Uterus (tissue), 2 donors: ENCODE data around the gene LBHD2.

ENCODE experiments used
- POLR2A ChIP-seq, 2 donors: fragments of 450-650 bp; IDR thresholded peaks; one replicate each; pipeline ENCODE4 v1.6.1; 2016; ENCODE audit warnings: antibody characterized with exemption in 2 of 2, mild to moderate bottlenecking in 1 of 2, moderate library complexity in 1 of 2
- TF ChIP-seq, protein P1 (sequence below), 4 experiments: fragments of 200-600 bp in 2 of 4; fragments of 450-650 bp in 2 of 4; sonication (generic) in 2 of 4; IDR thresholded peaks; one replicate each; pipeline ENCODE4 v1.5.1; 2016 to 2019; ENCODE audit warnings: antibody characterized with exemption in 4 of 4, mild to moderate bottlenecking in 2 of 4, moderate library complexity in 1 of 4

DNA sequence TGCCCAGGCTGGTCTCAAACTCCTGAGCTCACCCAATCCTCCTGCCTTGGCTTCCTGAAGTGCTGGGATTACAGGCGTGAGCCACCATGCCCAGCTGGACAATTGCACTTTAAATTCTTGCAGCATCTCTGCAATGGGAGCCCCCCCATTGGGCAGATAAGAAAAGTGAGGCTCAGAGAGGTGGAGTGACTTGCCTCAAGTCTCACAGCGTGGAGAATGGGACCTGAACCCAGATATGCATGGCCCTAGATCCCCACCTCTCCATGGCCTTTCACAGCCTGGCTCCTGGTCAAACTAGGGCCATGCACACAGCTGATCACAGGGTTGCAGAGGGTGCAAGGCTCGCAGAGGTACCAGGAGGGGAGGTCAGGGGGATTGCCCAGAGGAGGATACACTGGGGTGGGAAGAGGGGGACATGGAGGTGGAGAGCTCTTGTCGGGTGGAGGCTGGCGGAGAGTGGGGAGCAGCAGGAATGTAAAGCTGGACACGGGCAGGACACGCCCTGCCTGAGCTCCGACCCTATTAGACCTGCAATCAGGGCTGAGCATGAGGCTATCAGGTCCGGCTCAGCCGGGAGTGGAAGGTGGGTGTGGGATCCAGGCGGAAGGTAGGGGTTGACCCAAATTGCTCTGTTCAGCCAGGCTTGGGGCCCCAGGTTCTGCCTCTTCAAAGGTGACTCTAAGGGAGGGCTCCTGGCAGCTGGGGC, 17.4 kb downstream of the LBHD2 start:
- TF ChIP-seq, protein P1, sequence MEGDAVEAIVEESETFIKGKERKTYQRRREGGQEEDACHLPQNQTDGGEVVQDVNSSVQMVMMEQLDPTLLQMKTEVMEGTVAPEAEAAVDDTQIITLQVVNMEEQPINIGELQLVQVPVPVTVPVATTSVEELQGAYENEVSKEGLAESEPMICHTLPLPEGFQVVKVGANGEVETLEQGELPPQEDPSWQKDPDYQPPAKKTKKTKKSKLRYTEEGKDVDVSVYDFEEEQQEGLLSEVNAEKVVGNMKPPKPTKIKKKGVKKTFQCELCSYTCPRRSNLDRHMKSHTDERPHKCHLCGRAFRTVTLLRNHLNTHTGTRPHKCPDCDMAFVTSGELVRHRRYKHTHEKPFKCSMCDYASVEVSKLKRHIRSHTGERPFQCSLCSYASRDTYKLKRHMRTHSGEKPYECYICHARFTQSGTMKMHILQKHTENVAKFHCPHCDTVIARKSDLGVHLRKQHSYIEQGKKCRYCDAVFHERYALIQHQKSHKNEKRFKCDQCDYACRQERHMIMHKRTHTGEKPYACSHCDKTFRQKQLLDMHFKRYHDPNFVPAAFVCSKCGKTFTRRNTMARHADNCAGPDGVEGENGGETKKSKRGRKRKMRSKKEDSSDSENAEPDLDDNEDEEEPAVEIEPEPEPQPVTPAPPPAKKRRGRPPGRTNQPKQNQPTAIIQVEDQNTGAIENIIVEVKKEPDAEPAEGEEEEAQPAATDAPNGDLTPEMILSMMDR (IDR thresholded peaks at IDR 0.05), result no peak
- no peak for TF ChIP-seq POLR2A (IDR thresholded peaks at IDR 0.05)
